Endothelial cell of umbilical vein (primary cell): ENCODE data around the gene HTRA1. TPM values are rescaled to one million over a fixed set of nuclear protein-coding genes. Genes with fewer than 3 reads are reported as not detected.

Source experiments
- BruUV-seq: library from RNA; stranded (reverse); fragments of 400-500 nt; replicated peaks from 2 replicates; lab custom pipeline; 2021; lab: Mats Ljungman, UMichigan
- CTCF ChIA-PET: fragments of 300-600, 350-600 bp; sonication (Branson Sonifier 250); formaldehyde crosslinking; loops from one replicate; lab custom pipeline; 2021; ENCODE audit warnings: antibody characterized with exemption, inconsistent platforms; lab: Charles Lee
- POLR2A ChIA-PET: fragments of 300-600, 350-600 bp; sonication (Branson Sonifier 250); formaldehyde crosslinking; loops from one replicate; lab custom pipeline; 2021; ENCODE audit warnings: antibody characterized with exemption, inconsistent platforms; lab: Charles Lee
- DNase-seq: peaks from one replicate; pipeline ENCODE4 v3.0.0-alpha.2; 2011; ENCODE audit warnings: low read depth, low spot score
- FAIRE-seq: peaks from 2 replicates; lab custom pipeline; 2011; peaks lifted over from hg19 to GRCh38; lab: Jason Lieb, UNC
- H2AFZ ChIP-seq: 2 replicates; pipeline ENCODE4 v1.6.0; 2012; ENCODE audit warnings: low read depth, low read length, control low read depth, inconsistent platforms
- H3K27ac ChIP-seq: 2 replicates; pipeline ENCODE4 v1.5.1; 2011; ENCODE audit warnings: low read depth, mild to moderate bottlenecking, control low read depth, low read length, moderate library complexity; ENCODE audit not compliant: insufficient read depth
- H3K27me3 ChIP-seq, 2 experiments: 2 replicates each; pipeline versions ENCODE4 v1.6.0 to v1.6.1; 2011; ENCODE audit warnings: low read length in 2 of 2, mixed read lengths in 1 of 2; ENCODE audit not compliant: control insufficient read depth in 2 of 2, insufficient read depth in 2 of 2
- H3K36me3 ChIP-seq, 2 experiments: 2 replicates in 1 of 2; 3 replicates in 1 of 2; pipeline ENCODE4 v1.5.1; 2011; ENCODE audit warnings: low read length in 2 of 2, mild to moderate bottlenecking in 1 of 2, moderate library complexity in 1 of 2; ENCODE audit not compliant: control insufficient read depth in 2 of 2, insufficient read depth in 2 of 2; ENCODE audit errors: extremely low read depth in 1 of 2
- H3K4me1 ChIP-seq: 3 replicates; pipeline ENCODE4 v1.5.1; 2011; ENCODE audit warnings: mild to moderate bottlenecking, low read length; ENCODE audit not compliant: control insufficient read depth, insufficient read depth; ENCODE audit errors: extremely low read depth
- H3K4me2 ChIP-seq: 2 replicates; pipeline ENCODE4 v1.6.1; 2011; ENCODE audit warnings: low read length, control low read depth, mixed read lengths; ENCODE audit not compliant: insufficient read depth
- H3K4me3 ChIP-seq, 3 experiments: fragments of 200-600 bp in 1 of 3; sonication (generic), shearing (Covaris generic) in 1 of 3; replicated peaks in 1 of 3; 2 replicates each; pipeline ENCODE4 v1.5.1; 2011 to 2016; ENCODE audit warnings: control low read depth in 3 of 3, low read length in 3 of 3, mild to moderate bottlenecking in 2 of 3, inconsistent platforms in 1 of 3, low read depth in 1 of 3, moderate library complexity in 1 of 3; ENCODE audit not compliant: insufficient read depth in 1 of 3
- H3K79me2 ChIP-seq: 2 replicates; pipeline ENCODE4 v1.6.0; 2012; ENCODE audit warnings: low read length, inconsistent platforms; ENCODE audit not compliant: control insufficient read depth, insufficient read depth
- H3K9ac ChIP-seq: replicated peaks from 2 replicates; pipeline ENCODE3; 2011; ENCODE audit warnings: low read length, control low read depth; ENCODE audit not compliant: insufficient read depth; ENCODE audit errors: extremely low read depth
- H3K9me1 ChIP-seq: replicated peaks from 3 replicates; pipeline ENCODE4 v1.6.0; 2011; ENCODE audit warnings: mild to moderate bottlenecking, low read length; ENCODE audit not compliant: control insufficient read depth, insufficient read depth; ENCODE audit errors: extremely low read depth
- H3K9me3 ChIP-seq: replicated peaks from 2 replicates; pipeline ENCODE4 v1.5.1; 2012; ENCODE audit warnings: low read length, inconsistent platforms; ENCODE audit not compliant: control insufficient read depth, insufficient read depth
- H4K20me1 ChIP-seq: replicated peaks from 2 replicates; pipeline ENCODE3; 2011; ENCODE audit warnings: mild to moderate bottlenecking, low read length; ENCODE audit not compliant: control insufficient read depth, insufficient read depth; ENCODE audit errors: extremely low read depth
- EZH2 ChIP-seq: IDR thresholded peaks from 2 replicates; pipeline ENCODE4 v1.6.1; 2012; ENCODE audit warnings: borderline replicate concordance, low read depth, mild to moderate bottlenecking, moderate library complexity, low read length, inconsistent platforms; ENCODE audit not compliant: severe bottlenecking
- FOS ChIP-seq: IDR thresholded peaks from 2 replicates; pipeline ENCODE4 v1.6.1; 2011; ENCODE audit warnings: mild to moderate bottlenecking, low read length, moderate library complexity, borderline replicate concordance; ENCODE audit not compliant: insufficient read depth
- GATA2 ChIP-seq: IDR thresholded peaks from 2 replicates; pipeline ENCODE4 v1.7.0; 2011; ENCODE audit warnings: low read depth, mild to moderate bottlenecking, moderate library complexity, mixed read lengths, low read length; ENCODE audit not compliant: insufficient read length, insufficient read depth
- JUN ChIP-seq: IDR thresholded peaks from 2 replicates; pipeline ENCODE4 v1.6.1; 2011; ENCODE audit warnings: borderline replicate concordance, low read depth; ENCODE audit not compliant: insufficient read length, insufficient read depth
- MYC ChIP-seq: IDR thresholded peaks from one replicate; pipeline ENCODE4 v1.6.1; 2011; ENCODE audit warnings: mild to moderate bottlenecking, low read depth, low read length
- POLR2A ChIP-seq: IDR thresholded peaks from 2 replicates; pipeline ENCODE4 v1.6.1; 2012; ENCODE audit warnings: low read depth, mild to moderate bottlenecking, control low read depth, low read length
- POLR2AphosphoS5 ChIP-seq: IDR thresholded peaks from 2 replicates; pipeline ENCODE4 v1.6.1; 2012; ENCODE audit warnings: low read depth, mild to moderate bottlenecking, control low read depth, low read length, moderate library complexity; ENCODE audit not compliant: insufficient read depth
- dilution Hi-C: fragments of 300-500 bp; cut with MboI; formaldehyde crosslinking; loops from one replicate; pipeline ENCODE4 v1.15.0; 2019; ENCODE audit warnings: low sequenced_read_pairs; ENCODE audit not compliant: extremely low pct_ligation_motif_present
- intact Hi-C: fragments of 100-400 bp; cut with micrococcal nuclease; formaldehyde crosslinking; loops from one replicate; pipeline ENCODE4 v1.10.0; 2022
- polyA plus RNA-seq, 4 experiments: library from polyadenylated mRNA; depleted of rRNA in 3 of 4; stranded (reverse) in 3 of 4; unstranded in 1 of 4; fragments of >200 nt; gene quantifications; 2 replicates each; pipeline versions ENCODE4 v1.2.1 to v1.2.3, GENCODE V29; 2011 to 2012; ENCODE audit warnings: missing spikeins in 1 of 4
- total RNA-seq: library from RNA; stranded (reverse); gene quantifications from 2 replicates; pipeline ENCODE4 v1.2.3, GENCODE V29; 2021
- TF ChIP-seq, protein P1 (sequence below), 2 donors: IDR thresholded peaks; 1 replicate in 1 of 2; 2 replicates in 1 of 2; pipeline ENCODE4 v1.5.1; 2011; ENCODE audit warnings: low read length in 2 of 2, mild to moderate bottlenecking in 2 of 2, moderate library complexity in 2 of 2, control low read depth in 1 of 2, inconsistent platforms in 1 of 2, low read depth in 1 of 2; ENCODE audit not compliant: insufficient read depth in 1 of 2; ENCODE audit errors: extremely low read depth in 1 of 2
- TF ChIP-seq, protein P2 (sequence below): IDR thresholded peaks from 2 replicates; pipeline ENCODE4 v1.6.1; 2011; ENCODE audit not compliant: insufficient read depth, insufficient read length

The HTRA1 gene
- total and polyA plus RNA-seq, 2 donors (not counting 3 experiments of a cell fraction or from before 2014, with no cell fraction given): 192 to 270 TPM

DNA sequence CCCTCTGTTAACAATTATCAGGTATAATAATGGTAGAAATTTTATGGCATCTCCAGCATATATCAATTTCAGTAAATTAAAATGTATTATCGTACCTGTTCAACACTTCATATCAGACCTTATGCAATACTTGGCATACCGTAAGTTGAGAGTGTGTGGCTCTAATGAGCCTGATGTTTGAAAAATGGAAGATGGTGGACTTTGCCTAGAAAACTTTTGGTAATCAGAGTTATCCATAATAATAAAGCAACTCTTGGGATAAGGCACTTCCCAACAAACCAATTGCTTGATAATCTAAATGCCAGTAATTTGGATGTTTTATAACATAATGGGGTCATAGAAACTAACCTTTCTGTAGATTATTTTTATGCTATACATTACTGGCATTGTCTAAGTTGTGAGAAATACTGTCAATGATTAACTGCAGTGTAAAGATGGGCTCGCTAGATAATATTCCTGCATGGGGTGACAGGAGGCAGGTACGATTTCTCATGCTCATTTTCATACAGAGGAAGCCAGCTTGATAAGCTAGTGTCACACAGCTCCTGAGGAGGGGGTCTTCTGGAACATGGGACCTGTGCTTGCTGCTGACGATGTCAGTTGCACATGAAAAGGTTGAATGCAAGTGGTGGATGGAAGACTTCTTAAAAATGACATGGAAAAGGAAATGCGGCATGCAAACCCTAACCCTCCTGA, 71.4 kb downstream of the HTRA1 start:
- H4K20me1 ChIP-seq: no peaks in the 10 kb centered on the region
- no peaks in the 10 kb centered on the region for H3K36me3 ChIP-seq
- H3K9ac ChIP-seq: no peak overlapping the region
- FAIRE-seq (no peak), DNase-seq (no peak)
- H3K27me3 ChIP-seq: no peaks in the 10 kb centered on the region
- H3K79me2 ChIP-seq: no peaks in the 10 kb centered on the region
- H3K9me1 ChIP-seq: no peaks in the 10 kb centered on the region
- no peak overlapping the region for H2AFZ ChIP-seq
- intact Hi-C loops (no loop called here), dilution Hi-C loops (no loop called here)
- TF ChIP-seq, protein P1, sequence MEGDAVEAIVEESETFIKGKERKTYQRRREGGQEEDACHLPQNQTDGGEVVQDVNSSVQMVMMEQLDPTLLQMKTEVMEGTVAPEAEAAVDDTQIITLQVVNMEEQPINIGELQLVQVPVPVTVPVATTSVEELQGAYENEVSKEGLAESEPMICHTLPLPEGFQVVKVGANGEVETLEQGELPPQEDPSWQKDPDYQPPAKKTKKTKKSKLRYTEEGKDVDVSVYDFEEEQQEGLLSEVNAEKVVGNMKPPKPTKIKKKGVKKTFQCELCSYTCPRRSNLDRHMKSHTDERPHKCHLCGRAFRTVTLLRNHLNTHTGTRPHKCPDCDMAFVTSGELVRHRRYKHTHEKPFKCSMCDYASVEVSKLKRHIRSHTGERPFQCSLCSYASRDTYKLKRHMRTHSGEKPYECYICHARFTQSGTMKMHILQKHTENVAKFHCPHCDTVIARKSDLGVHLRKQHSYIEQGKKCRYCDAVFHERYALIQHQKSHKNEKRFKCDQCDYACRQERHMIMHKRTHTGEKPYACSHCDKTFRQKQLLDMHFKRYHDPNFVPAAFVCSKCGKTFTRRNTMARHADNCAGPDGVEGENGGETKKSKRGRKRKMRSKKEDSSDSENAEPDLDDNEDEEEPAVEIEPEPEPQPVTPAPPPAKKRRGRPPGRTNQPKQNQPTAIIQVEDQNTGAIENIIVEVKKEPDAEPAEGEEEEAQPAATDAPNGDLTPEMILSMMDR (IDR thresholded peaks at IDR 0.05; ENCODE audit: extremely low read depth in 1 of 2, insufficient read depth in 1 of 2, low read depth in 1 of 2, low read length in 2 of 2): no peak
- TF ChIP-seq FOS (no peak), POLR2AphosphoS5 (no peak), JUN (no peak), MYC (no peak), EZH2 (no peak), GATA2 (no peak), POLR2A (no peak)
- TF ChIP-seq, protein P2, sequence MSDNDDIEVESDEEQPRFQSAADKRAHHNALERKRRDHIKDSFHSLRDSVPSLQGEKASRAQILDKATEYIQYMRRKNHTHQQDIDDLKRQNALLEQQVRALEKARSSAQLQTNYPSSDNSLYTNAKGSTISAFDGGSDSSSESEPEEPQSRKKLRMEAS: no peak
- no peak overlapping the region for H3K27ac ChIP-seq
- no peaks in the 10 kb centered on the region for H3K9me3 ChIP-seq
- H3K4me1 ChIP-seq: peaks cover 17% of the 10 kb centered on the region
- H3K4me3 ChIP-seq: no peak overlapping the region
- H3K4me2 ChIP-seq: no peak overlapping the region
- ChIA-PET CTCF (interaction anchor here (0.9 to 1.2 kb wide), 2 partner anchors 33 to 37 kb away, joined by 3 to 6 read pairs; no protein-coding TSS in a partner anchor), POLR2A (no interaction called here)
- BruUV-seq: no TSS peak
